Measurements from ENCODE around the gene HOOK2. TPM values are rescaled to one million over a fixed set of nuclear protein-coding genes. Genes with fewer than 3 reads are reported as not detected.

HOOK2 gene
- total and polyA plus RNA-seq, 9 of the 15 experiments (the other 6 are each of a cell fraction or from before 2014, with no cell fraction given), result 1.3 to 17.2 (median 9.9) TPM

DNA sequence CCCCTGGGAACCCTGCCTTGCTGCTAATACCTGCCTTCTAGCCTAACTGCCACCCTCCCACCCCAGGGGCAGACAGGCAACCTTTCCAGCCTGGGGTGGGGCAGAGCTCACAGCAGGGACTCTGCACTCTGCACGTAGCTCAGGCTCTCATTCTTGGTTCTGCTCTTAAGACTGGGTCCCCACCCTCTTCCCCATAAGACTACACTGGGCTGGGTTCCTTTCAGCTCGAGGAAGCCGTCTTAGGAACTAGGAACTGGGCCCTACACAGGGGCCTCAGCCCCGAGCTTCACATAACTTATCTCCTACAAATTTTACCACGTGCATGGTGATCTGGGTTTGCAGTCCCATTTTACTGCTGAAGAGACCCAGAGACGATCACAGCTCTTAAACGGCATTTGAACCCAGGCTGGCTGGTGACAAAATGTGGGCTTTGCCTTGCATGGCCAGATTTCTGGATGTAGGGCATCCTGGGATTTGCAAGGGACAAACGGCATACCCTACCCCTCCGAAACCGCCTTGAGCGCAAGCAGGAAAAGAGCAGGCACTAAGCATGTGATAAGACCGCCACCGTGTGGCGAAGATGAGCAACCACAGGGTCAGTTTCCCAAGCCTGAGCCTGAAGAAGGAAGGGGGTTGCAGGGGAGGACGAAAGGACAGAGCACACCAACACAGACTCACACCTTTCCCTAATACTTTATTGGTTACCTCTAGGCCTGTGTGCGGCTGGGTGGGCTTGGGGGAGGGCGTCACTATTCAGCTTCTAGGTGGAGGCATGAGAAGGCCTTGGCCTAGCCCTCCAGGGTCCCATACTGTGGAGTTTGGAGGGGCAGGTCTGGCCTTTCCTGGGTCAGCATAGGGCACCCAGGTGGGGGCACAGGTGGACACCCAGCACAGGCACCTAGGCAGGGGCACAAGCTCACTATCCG, 21.1 kb upstream of the HOOK2 start:
- Histone ChIP-seq H3K36me3 (ENCODE audit: control insufficient read depth, insufficient read depth, low read length) (peaks cover 33% of the 10 kb centered on the region; the same call in 2 of the 3 replicates), H3K4me1 (replicated peaks in 1 of 2; ENCODE audit: control insufficient read depth in 2 of 2, insufficient read depth in 2 of 2, low read length in 2 of 2) (peaks cover 26 to 64% of the 10 kb centered on the region in 2 experiments), H3K9ac (ENCODE audit: insufficient read depth in 1 of 2, low read depth in 2 of 2, low read length in 2 of 2) (peak overlapping the region; percentile 46 to 75), H3K27me3 (ENCODE audit: control insufficient read depth in 2 of 2, insufficient read depth in 2 of 2, low read length in 2 of 2) (no peaks in the 10 kb centered on the region), H3K9me1 (ENCODE audit: control insufficient read depth, insufficient read depth, low read length) (no peaks in the 10 kb centered on the region), H3K4me3 (no peak overlapping the region), H4K20me1 (replicated peaks; ENCODE audit: control insufficient read depth, insufficient read depth, low read length) (peaks cover 13% of the 10 kb centered on the region; the same call in 1 of the 2 replicates), H2AFZ (ENCODE audit: low read depth, low read length) (peak overlapping the region; percentile 69), H3K27ac (ENCODE audit: extremely low read depth, low read depth, low read length) (peak overlapping the region; percentile 48), H3K4me2 (ENCODE audit: insufficient read depth, low read length) (peak overlapping the region; percentile 77), H3K9me3 (replicated peaks; ENCODE audit: control insufficient read depth, insufficient read depth, low read depth, low read length) (no peaks in the 10 kb centered on the region), H3K79me2 (ENCODE audit: control insufficient read depth, insufficient read depth, low read length) (peaks cover 47% of the 10 kb centered on the region)
- DNase-seq (ENCODE audit: extremely low read depth in 1 of 4, low spot score in 3 of 4) (peak; percentile 51 to 93 (median 62)), ATAC-seq (peak; percentile 61), FAIRE-seq (peak; percentile 97)
- 4% methylated on average over 16 of the region's 18 CpGs for WGBS (ENCODE audit: insufficient coverage, low coverage, missing lambda C conversion rate)
- ChIA-PET POLR2A (interaction anchor here (0.7 to 2.3 kb wide), 12 partner anchors 10 to 185 kb away, joined by 3 to 14 read pairs (median 4); partner anchors contain the start of genes RNASEH2A, ZNF490 and ZNF791), CTCF (ENCODE audit: low intra/inter-chr PET ratio) (interaction anchor here (0.9 to 2.6 kb wide), 6 partner anchors 20 to 79 kb away, joined by 3 to 30 read pairs (median 6); partner anchors contain the start of genes HOOK2 and TRIR)
- no TSS peak for BruUV-seq (replicated peaks)
- in situ Hi-C loops (cut with MboI) (loop anchor here (5.0 kb wide), 1 partner anchor 84 kb away; no protein-coding TSS in a partner anchor), intact Hi-C loops (cut with micrococcal nuclease) (loop anchor here (1.0 to 10.0 kb wide), 4 partner anchors 19 to 232 kb away; no protein-coding TSS in a partner anchor)
- no peak for TF ChIP-seq CEBPB (tag; IDR thresholded peaks at IDR 0.05)
- TF ChIP-seq, protein P1, sequence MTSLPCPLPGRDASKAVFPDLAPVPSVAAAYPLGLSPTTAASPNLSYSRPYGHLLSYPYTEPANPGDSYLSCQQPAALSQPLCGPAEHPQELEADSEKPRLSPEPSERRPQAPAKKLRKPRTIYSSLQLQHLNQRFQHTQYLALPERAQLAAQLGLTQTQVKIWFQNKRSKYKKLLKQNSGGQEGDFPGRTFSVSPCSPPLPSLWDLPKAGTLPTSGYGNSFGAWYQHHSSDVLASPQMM (CRISPR knock-in tag; IDR thresholded peaks at IDR 0.05), result no peak
- TF ChIP-seq BHLHE40 (IDR thresholded peaks at IDR 0.05; ENCODE audit: low read length), result peak; percentile 17; the same call in 1 of the 2 replicates
- TF ChIP-seq POLR2AphosphoS2 (IDR thresholded peaks at IDR 0.05; ENCODE audit: low read length), result peak; percentile 88
- no peak for TF ChIP-seq GABPB2 (CRISPR knock-in tag; conservative IDR thresholded peaks at IDR 0.05)
- no peak for TF ChIP-seq BRF2 (IDR thresholded peaks at IDR 0.05; ENCODE audit: borderline replicate concordance, insufficient read depth, insufficient read length)
- TF ChIP-seq ZKSCAN1 (IDR thresholded peaks at IDR 0.05; ENCODE audit: low read depth, low read length), result no peak
- TF ChIP-seq, protein P2, sequence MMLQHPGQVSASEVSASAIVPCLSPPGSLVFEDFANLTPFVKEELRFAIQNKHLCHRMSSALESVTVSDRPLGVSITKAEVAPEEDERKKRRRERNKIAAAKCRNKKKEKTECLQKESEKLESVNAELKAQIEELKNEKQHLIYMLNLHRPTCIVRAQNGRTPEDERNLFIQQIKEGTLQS (IDR thresholded peaks at IDR 0.05), result no peak
- TF ChIP-seq, protein P2 (CRISPR knock-in tag; conservative IDR thresholded peaks at IDR 0.05), result no peak
- 0 out of 2 replicates have a peak, but pooled peaks have one; percentile 30 for TF ChIP-seq POLR2A (conservative IDR thresholded peaks at IDR 0.05)
- TF ChIP-seq SUPT5H (IDR thresholded peaks at IDR 0.05), result peak; percentile 40; the same call in 1 of the 2 replicates
- TF ChIP-seq ERF (CRISPR knock-in tag; IDR thresholded peaks at IDR 0.05), result no peak
- TF ChIP-seq, protein P3, sequence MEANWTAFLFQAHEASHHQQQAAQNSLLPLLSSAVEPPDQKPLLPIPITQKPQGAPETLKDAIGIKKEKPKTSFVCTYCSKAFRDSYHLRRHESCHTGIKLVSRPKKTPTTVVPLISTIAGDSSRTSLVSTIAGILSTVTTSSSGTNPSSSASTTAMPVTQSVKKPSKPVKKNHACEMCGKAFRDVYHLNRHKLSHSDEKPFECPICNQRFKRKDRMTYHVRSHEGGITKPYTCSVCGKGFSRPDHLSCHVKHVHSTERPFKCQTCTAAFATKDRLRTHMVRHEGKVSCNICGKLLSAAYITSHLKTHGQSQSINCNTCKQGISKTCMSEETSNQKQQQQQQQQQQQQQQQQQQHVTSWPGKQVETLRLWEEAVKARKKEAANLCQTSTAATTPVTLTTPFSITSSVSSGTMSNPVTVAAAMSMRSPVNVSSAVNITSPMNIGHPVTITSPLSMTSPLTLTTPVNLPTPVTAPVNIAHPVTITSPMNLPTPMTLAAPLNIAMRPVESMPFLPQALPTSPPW (CRISPR knock-in tag; IDR thresholded peaks at IDR 0.05), result 0 out of 2 replicates have a peak, but pooled peaks have one; percentile 47
- TF ChIP-seq COPS2 (conservative IDR thresholded peaks at IDR 0.05), result no peak
- 0 out of 2 replicates have a peak, but pooled peaks have one; percentile 33 for TF ChIP-seq MYNN (IDR thresholded peaks at IDR 0.05)
- TF ChIP-seq MYNN (CRISPR knock-in tag; IDR thresholded peaks at IDR 0.05), result no peak
- no peak for TF ChIP-seq PHB (CRISPR knock-in tag; IDR thresholded peaks at IDR 0.05)
- TF ChIP-seq L3MBTL2 (IDR thresholded peaks at IDR 0.05), result peak; percentile 87
